GM12874 (cell line): Measurements from ENCODE around the gene AGPS.

Source experiments
- CTCF ChIP-seq: IDR thresholded peaks from 2 replicates; pipeline ENCODE4 v1.5.1; 2011; ENCODE audit warnings: low read depth, mild to moderate bottlenecking, control low read depth, low read length, moderate library complexity; ENCODE audit not compliant: insufficient read depth

The AGPS gene

GRCh38 chr2:177465400-177466138 lies 73.0 kb downstream of the AGPS start:
- no peak for TF ChIP-seq CTCF

GRCh38 chr2:177466337-177467195 lies 74.0 kb downstream of the AGPS start:
- no peak for TF ChIP-seq CTCF

- TF ChIP-seq CTCF = no peak
Observed at GRCh38 chr2:177467646-177468045, 75.1 kb downstream of the AGPS start.

GRCh38 chr2:177471990-177472389 lies 79.4 kb downstream of the AGPS start:
- no peak for TF ChIP-seq CTCF

GRCh38 chr2:177474301-177474700 lies 81.7 kb downstream of the AGPS start:
- TF ChIP-seq CTCF = no peak

- TF ChIP-seq CTCF = no peak
Observed at GRCh38 chr2:177474998-177475397, 82.4 kb downstream of the AGPS start.

GRCh38 chr2:177476897-177477296 lies 84.3 kb downstream of the AGPS start:
- no peak for TF ChIP-seq CTCF
